GM03348 (cell line): ENCODE data around the gene MYOCOS.
A peak's percentile ranks its signal among the peaks of the same experiment; 100 is the strongest.
"Not testable (repeated sequence)": the region's sequence is repeated elsewhere in the genome, so short reads cannot be mapped to it uniquely, and the experiment has no call there.

Source experiments
- DNase-seq: peaks from one replicate; pipeline ENCODE4 v3.0.0; 2012; ENCODE audit warnings: low spot score

The MYOCOS gene

DNA sequence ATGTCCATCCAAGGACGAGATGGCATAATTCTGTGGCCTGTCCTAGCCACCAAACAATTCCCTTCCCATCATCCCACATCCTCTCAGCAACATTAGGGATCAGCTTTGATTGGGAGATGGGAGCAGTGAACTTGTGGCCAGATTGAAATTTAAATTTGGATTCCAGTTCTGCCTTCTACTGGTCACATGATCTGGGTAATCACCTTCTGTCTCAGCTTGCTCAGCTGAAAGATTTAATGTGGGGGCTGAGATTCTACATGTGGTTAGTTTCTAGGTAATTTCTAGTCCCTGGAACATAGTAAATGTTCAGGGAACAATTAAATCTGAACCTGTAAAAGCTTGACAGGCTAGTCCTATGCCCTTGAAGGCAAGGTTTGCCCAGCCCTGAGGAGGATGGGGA, 3.2 kb downstream of the MYOCOS start:
- DNase-seq, result no peak

DNA sequence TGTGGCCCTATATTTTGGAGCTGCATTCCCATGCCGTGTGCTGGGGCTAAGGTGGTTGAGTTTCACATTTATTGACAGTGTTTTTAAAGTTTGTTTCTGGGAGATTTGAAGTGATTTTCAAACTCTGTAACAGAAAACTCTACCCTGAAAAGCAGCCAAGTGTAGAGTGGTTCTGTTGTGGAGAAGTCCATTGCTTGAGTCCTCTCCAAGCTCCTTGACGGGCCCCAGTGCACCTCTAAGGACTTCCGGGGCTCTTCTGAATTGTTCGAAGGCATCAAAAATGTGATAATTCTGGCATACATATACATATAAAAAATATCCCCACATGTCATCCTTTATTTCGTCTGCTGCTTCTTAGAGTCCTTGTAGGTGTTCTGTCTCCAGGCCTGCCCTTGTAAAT, 5.0 kb downstream of the MYOCOS start:
- no peak for DNase-seq

DNA sequence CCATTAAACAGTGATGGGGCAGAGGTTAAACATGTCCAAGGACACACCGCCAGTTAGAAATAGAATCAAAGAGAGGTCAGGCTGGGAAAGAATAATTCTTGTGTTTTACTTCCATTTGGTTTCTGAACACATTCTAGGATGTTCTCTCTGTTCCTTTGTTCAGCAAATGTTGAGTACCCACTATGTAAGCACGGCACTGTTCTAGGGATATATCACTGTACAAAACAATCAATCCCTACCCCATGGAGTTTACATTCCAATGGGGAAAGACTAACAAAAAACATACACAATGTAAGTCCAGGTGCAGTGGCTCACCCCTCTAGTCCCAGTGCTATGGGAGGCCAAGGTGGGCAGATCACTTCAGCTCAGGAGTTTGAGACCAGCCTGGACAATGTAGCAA, 6.2 kb downstream of the MYOCOS start:
- no peak for DNase-seq

DNA sequence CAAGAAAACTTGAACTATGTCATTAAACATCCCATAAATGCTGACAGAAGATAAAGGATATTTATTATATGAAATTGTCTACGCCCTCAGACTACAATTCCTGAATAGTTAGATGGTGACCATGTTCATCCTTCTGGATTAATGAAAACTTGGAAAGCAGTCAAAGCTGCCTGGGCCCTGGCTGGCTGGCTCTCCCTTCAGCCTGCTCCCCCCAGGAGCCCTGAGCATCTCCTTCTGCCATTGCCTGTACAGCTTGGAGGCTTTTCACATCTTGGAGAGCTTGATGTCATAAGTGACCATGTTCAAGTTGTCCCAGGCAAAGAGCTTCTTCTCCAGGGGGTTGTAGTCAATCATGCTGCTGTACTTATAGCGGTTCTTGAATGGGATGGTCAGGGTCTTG, 13.6 kb downstream of the MYOCOS start:
- no peak for DNase-seq

DNA sequence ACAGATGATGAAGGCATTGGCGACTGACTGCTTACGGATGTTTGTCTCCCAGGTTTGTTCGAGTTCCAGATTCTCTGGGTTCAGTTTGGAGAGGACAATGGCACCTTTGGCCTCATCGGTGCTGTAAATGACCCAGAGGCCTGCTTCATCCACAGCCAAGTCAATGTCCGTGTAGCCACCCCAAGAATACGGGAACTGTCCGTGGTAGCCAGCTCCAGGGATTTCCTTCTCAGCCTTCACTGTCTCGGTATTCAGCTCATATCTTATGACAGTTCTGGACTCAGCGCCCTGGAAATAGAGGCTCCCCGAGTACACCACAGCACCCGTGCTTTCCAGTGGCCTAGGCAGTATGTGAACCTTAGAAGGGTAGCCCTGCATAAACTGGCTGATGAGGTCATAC, 14.1 kb downstream of the MYOCOS start:
- no peak for DNase-seq

DNA sequence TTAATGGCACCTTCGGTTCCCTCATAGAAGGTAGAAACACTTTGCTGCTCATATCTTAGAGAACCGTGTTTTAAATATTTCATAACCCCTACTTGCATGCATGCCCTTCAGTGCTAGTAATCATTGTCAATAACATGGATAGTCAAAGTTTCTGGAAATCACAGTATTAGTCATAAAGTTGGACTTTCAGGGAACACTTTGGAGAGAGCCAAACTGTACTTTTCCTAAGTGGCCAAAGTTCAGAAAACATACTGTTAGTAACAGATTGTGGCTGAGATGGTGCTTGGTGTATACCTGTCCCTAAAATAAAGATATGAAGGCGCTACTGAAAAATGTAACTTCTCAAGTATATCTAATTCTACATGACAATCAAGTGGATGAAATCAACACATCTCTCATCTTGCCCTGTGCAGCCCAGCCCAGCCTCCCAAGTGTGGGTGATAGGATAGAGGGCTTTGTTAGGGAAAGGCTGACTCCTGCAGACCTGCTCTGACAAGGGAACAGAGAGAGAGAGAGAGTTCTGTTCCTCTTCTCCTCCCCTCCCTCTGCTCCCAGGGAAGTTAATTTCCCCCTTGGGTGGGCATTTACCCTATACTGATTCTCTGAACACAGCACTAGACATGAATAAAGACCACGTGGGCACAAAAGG, 16.0 kb downstream of the MYOCOS start:
- DNase-seq, result no peak

DNA sequence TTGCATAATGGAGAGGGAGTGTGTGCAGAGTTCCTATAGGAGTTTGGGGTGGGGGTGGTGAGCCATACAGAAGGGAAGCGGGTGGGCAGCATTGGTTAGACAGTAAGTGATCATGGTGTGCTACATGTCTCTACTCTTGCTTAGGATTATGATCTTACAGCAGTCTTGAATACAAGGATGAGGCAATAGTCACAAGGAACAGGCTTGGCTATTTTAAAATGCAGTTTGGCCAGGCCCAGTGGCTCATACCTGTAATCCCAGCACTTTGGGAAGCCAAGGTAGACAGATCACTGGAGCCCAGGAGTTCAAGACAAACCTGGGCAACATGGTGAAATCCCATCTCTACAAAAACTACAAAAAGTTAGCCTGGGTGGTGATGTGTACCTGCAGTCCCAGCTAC, 18.2 kb downstream of the MYOCOS start:
- DNase-seq, result no peak

DNA sequence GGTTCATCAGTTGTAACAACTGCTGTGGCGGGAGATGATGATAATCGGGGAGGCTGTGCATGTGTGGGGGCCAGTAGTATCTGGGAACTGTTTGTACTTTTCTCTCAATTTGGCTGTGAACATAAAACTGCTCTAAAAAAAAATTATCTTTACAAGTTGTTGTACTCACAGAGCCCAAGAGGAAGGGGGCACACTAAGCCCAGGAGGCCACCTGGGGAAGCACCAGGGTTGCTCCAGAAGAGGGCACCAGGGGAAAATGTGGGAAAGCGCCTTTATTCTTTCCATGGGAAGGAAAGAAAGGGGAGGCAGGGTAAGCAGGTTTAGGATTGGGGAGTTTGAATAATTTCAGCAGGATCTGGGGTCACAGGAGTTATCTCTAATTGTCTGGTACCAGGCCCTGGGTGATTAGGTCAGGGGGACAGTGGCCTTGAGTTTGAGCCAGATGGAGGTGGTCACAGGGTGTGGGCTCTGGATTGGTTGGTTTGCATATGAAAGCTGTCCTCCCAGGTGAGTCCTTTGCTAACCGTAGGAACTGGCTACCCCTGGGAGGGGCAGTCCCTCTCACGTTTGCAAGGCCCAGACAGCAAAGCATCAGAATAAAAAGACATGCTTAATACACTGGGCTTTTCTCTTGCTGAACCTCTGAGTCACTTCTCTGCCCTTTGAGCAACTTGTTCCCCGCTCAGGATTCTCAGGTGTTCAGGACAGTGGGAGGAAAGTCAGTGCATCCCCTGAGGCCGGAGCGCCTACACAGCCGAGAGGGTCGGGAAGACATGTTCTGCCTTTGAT, 19.2 kb downstream of the MYOCOS start:
- no peak for DNase-seq

DNA sequence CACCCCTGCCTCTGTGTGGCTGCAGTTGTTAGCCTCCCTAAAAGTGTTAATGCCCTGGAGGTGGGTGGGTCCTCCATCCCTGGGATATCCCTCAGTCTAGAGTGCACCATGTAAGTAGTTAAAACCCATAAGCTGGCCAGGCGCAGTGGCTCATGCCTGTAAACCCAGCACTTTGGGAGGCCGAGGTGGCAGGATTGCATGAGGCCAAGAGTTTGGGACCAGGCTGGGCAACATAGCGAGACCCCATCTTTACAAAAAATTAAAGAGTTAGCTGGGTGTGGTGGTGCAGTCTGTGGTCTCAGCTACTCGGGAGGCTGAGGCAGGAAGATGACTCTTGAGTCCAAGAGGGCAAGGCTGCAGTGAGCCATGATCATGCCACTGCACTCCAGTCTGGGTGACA, 20.2 kb downstream of the MYOCOS start:
- DNase-seq, result no peak

DNA sequence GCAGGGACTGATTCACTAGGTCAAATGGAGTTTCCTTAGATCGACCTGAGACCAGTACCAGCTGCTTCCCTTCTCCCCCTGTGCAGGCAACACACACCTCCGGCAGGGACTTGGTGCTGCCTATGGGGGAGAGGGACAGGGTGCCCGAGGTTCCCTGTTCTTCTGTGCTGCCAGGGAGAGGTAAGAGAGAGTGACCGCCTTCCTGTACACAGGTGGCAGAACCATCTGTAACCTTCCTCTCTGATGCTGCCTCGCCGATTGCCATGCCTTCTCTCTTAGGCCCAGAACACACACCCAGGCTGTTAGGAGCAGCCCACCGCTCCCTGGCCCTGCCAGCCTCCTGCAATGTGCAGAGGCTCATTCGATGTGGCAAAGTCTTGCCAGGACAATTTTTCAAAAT, 21.1 kb downstream of the MYOCOS start:
- DNase-seq, result no peak

DNA sequence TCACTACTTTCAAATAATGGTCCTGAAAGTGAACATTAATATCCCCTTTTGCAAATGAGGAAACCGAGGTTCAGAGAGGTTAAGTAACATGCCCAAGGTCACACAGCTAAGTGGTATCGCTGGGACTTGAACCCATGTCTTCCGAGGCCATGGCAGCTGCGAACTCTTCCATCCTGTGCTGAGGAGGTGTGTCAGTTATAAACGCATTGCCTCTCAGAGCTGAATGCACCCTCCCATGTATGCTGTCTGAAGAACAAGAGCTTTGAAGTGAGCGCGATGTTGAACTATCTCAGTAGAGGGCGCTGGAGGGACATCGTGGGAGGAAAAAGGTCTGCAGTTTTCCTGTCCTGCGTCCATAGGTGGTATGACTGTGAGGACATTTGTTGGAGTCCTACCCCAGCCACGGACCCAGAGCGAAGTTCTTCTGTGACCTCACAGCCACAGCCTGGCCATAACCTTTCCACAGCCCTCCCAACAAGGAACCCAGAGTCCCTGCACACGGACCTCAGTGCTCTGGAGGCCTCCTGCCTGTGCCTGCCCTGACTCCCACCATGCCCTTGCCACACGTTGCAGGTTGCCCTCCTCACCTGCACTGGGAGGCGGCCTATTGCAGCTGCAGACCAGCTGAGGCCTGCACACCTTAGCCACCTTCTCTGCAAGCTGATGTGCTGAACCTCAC, 22.9 kb downstream of the MYOCOS start:
- peak; percentile 78 for DNase-seq

DNA sequence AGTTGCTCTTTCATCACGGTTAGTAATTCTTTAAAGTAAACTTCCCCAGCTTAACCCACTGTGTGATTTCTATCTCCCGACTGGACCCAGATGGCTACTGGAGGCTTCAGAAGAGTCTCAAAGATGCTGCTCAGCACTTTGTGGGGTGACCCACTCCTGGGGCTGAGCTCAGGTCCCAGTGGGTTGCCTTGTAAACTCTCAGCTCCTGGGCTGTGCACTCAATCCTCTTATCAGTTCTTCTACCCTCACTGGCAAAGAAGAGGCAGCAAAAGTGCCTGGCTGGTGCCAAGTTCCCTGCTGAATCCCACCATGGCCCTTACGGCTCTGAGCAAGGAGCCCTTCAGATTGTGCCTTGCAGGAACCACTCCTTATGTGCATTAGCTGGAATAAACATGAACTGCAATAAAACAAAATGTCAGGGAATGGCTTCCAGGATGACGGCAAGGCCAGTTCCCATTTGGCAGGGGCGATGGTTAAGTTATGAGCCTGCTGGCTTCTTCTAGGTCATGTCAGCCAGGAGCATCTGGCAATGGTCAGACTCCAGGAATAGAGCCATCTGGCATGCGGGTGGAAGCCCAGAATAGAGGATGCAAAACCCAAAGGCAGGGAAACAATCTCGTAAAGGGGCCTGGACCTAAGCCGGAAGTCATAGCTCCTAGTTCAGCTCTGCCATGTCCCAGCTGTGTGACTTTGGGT, 23.7 kb downstream of the MYOCOS start:
- DNase-seq, result peak; percentile 79

DNA sequence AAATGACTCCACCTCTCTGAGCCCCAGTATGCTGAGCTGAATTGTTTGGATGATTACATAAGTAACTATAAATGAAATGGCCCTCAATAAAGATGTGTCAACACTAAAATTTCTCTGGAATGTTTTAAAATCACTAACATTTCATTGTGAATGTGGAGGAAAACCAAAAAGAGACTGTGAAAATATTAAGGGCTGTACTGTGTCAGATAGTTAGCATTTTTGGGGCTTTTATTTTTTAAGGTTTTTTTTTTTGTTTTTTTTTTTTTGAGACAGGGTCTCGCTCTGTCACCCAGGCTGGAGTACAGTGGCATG, 24.2 kb downstream of the MYOCOS start:
- no peak for DNase-seq

DNA sequence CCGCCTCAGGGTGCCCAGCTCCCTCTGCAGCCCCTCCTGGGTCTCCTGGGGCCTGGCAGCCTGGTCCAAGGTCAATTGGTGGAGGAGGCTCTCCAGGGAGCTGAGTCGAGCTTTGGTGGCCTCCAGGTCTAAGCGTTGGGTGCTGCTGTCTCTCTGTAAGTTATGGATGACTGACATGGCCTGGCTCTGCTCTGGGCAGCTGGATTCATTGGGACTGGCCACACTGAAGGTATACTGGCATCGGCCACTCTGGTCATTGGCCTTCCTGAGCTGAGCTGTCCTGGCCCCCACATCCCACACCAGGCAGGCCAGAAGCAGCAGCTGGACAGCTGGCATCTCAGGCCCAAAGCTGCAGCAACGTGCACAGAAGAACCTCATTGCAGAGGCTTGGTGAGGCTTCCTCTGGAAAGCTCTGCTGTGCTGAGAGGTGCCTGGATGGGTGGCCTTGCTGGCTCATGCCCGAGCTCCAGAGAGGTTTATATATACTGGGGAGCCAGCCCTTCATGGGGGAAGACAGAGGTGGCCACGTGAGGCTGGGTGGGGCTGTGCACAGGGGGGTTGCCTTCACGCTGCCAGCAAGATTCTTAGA, 30.3 kb downstream of the MYOCOS start, which contains the start of gene MYOC:
TSS of gene MYOC (minus strand) at position 455 of the 589 bp plus-strand sequence. CDS start at position 378, 77 bp downstream.
- DNase-seq, result no peak

DNA sequence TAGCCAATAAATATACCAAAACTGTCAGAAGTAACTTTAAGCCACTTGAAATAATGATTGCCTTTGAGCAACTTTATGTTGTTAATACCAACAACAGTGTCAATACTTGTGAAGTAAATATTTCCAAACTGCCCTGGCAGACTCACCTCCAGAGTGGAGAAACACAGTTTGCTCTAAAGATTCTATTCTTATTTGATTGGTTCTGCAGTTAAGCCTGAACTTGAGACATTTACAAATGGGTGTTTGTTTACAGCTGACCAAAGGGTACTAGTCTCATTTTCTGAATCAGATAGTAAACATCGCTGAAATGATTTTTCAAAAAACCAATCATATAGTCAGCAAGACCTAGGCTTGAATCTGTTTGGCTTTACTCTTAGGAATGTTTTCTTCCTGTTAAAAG, 31.8 kb downstream of the MYOCOS start:
- no peak for DNase-seq

DNA sequence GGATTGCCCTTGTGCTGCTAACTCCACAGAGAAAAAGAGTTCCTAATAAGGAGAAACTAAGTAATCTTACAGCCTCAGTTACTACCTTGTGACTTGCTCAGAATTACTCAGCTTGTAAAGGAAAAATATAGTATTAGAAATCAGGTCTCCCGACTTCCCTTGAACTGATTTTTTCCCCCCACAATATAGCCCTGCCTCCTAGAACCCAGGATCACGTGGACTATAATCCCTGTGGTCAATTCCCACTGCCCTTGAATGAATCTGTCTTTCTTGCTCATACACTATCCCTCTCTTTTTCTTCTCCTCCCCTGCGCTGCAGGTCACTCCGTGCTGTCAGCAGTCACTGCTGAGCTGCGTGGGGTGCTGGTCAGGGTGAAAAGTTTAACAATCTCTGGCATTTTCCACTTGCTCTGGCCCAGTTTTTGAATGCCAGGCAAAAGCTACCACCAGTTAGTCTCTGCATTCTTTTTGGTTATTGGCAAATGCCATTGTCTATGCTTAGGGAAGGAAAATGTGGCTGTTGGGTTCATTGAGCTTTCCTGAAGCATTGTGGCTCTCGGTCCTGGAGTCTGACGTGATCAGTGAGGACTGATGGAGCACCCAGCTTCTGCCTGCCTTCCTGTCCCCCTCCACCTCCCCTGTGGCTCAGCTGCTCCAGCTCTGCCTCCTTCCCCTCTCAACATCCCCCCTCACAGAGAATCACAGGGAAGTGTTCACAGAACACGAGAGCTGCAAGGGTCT, 32.3 kb downstream of the MYOCOS start:
- peak; percentile 43 for DNase-seq

DNA sequence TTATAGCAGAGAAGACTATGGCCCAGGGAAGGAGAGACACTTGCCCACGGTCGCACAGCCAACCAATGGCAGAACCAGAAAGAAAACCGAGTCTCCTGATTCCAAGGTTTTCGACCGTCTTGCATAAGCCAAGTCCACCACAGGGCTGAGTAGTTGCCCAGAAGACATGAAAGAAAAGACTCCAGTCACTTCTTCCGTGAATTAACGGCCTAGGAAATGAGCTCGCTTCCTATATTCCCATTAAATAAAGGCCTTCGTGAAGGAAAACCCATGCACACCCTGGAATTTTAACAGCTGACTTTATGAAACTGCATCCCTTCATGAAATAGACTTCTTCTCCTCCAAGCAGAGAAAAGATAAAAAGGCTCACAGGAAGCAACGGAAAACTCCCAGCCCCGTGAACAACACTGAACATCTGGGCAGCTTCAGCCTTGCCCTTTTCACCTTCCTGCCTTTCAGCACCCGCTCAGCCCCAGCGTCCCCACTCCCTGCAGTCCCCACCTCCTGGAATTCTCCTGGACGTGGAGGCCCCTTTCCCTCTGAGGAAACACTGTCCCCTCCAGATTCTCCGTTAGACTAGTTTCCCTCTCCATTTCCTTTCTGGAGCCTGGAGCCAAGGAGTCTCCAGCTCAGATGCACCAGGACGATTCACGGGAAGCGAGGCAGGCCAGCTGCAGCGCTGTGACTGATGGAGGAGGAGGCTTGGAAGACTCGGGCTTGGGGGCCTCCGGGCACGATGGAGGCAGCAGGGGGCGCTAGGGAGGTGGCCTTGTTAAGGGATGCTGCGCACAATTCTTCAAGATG, 33.1 kb downstream of the MYOCOS start:
- peak; percentile 83 for DNase-seq

DNA sequence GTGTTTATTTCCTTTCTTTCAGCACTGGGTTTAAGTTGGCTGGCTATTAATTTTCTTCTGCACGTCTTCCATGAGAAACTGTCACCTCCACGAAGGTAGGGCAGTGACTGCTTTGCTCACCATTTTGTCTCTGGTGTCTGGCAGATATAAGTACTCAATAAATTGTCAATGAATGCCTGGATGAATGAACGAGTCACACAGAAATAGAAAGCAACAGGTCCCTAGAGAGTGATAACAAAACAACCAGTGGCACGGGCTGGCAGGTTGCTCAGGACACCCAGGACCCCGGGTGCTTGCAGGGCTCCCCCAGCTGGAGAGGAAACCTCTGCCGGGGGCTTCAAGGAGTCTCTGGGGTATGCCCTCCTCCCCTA, 33.7 kb downstream of the MYOCOS start:
- no peak for DNase-seq

DNA sequence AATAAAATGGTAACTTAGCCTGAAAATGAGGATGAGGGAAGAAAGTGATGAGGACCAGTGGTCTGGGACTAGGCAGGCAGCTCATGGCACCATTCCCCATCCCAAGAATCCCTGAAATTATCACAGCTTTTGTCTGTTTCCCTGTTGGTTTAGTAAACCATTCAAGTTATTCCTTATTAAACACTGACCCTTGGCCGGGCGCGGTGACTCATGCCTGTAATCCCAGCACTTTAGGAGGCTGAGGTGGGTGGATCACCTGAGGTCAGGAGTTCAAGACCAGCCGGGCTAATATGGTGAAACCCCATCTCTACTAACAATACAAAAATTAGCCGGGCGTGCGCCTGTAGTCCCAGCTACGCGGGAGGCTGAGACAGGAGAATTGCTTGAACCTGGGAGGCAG, 34.2 kb downstream of the MYOCOS start:
- not testable (repeated sequence) for DNase-seq

DNA sequence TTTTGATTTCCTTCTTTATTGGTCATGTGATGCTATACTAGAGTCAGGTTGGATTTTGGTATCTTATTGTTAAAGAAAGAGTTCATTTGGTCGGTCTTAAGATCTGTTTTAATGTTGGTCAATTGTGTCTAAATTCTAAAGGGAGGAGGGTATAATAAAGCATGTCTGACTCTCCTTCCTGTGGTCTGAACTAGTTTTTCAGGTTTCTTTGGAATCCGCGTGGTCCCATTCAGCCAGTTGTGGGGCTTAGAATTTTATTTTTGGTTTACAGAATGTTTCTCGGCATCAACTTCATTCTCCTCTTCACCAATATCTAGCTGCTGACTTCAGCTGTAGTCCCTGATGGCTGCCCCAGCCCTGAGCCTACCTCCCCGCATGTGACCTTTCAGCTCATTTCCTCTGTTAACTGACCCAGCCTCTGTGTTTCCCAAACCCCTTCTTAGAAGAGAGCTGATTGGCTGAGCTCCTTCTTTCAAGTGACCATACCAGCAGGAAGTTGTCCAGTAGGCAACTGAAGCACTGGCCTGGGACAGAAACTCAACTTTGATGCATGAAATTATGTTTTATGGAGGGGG, 39.1 kb downstream of the MYOCOS start:
- no peak for DNase-seq
